ENCODE measurements around the gene ZFYVE28. TPM values are rescaled to one million over a fixed set of nuclear protein-coding genes. Genes with fewer than 3 reads are reported as not detected.

The ZFYVE28 gene
- total RNA-seq, 1 donor from 2014 or later = 5.9 TPM

GRCh38 chr4:2407991-2408342 is 10.5 kb downstream of the ZFYVE28 start:
- TF ChIP-seq CTCF (IDR thresholded peaks at IDR 0.05) = no peak
- ATAC-seq (ENCODE audit: low read depth) = no peak
- no peak for DNase-seq
- H3K9me3 Mint-ChIP-seq = no peaks in the 10 kb centered on the region
- no peaks in the 10 kb centered on the region for H3K36me3 Mint-ChIP-seq (ENCODE audit: low read depth)
- intact Hi-C loops (cut with micrococcal nuclease) = no loop called here
- peaks cover 12% of the 10 kb centered on the region for H3K4me1 Mint-ChIP-seq
- no peak overlapping the region for H3K4me3 Mint-ChIP-seq
- ChIA-PET CTCF (no interaction called here), POLR2A (no interaction called here)
- no peak overlapping the region for H3K27ac Mint-ChIP-seq
- H3K27me3 Mint-ChIP-seq = peaks cover 10% of the 10 kb centered on the region

GRCh38 chr4:2406920-2407319 is 11.5 kb downstream of the ZFYVE28 start:
- ATAC-seq (ENCODE audit: low read depth) = no peak
- Mint-ChIP-seq H3K4me3 (no peak overlapping the region), H3K27ac (no peak overlapping the region), H3K36me3 (ENCODE audit: low read depth) (no peaks in the 10 kb centered on the region), H3K4me1 (peaks cover 8% of the 10 kb centered on the region), H3K27me3 (peaks cover 13% of the 10 kb centered on the region), H3K9me3 (no peaks in the 10 kb centered on the region)
- CTCF ChIA-PET = no interaction called here
- POLR2A ChIA-PET = no interaction called here
- TF ChIP-seq CTCF (IDR thresholded peaks at IDR 0.05) = no peak
- intact Hi-C loops (cut with micrococcal nuclease) = no loop called here
- DNase-seq = no peak

- CTCF ChIA-PET = no interaction called here
- ATAC-seq (ENCODE audit: low read depth) = no peak
These were observed 12.0 kb downstream of the ZFYVE28 start for GRCh38 chr4:2406406-2406805.

GRCh38 chr4:2402941-2403340 is 15.5 kb downstream of the ZFYVE28 start:
- DNase-seq (no peak), ATAC-seq (ENCODE audit: low read depth) (no peak)
- Mint-ChIP-seq H3K4me3 (no peak overlapping the region), H3K36me3 (ENCODE audit: low read depth) (no peaks in the 10 kb centered on the region), H3K27ac (no peak overlapping the region), H3K4me1 (peaks cover 10% of the 10 kb centered on the region), H3K9me3 (no peaks in the 10 kb centered on the region), H3K27me3 (peaks cover 23% of the 10 kb centered on the region)
- no peak for TF ChIP-seq CTCF (IDR thresholded peaks at IDR 0.05)
- CTCF ChIA-PET = interaction anchor here (0.9 to 1.0 kb wide), 2 partner anchors 9 to 183 kb away, joined by 3 to 4 read pairs; no protein-coding TSS in a partner anchor
- intact Hi-C loops (cut with micrococcal nuclease) = no loop called here
- POLR2A ChIA-PET = interaction anchor here (0.5 kb wide), 1 partner anchor 464 kb away, joined by 3 read pairs; no protein-coding TSS in a partner anchor

More at GRCh38 chr4:2406406-2406805, 12.0 kb downstream of the ZFYVE28 start:
- peaks cover 10% of the 10 kb centered on the region for H3K4me1 Mint-ChIP-seq
- POLR2A ChIA-PET = no interaction called here
- peaks cover 13% of the 10 kb centered on the region for H3K27me3 Mint-ChIP-seq
- H3K9me3 Mint-ChIP-seq = no peaks in the 10 kb centered on the region
- TF ChIP-seq CTCF (IDR thresholded peaks at IDR 0.05) = no peak
- intact Hi-C loops (cut with micrococcal nuclease) = no loop called here
- H3K36me3 Mint-ChIP-seq (ENCODE audit: low read depth) = no peaks in the 10 kb centered on the region
- no peak overlapping the region for H3K4me3 Mint-ChIP-seq
- DNase-seq = no peak
- no peak overlapping the region for H3K27ac Mint-ChIP-seq

- TF ChIP-seq CTCF (IDR thresholded peaks at IDR 0.05) = no peak
- ChIA-PET CTCF (interaction anchor here (0.9 to 1.0 kb wide), 2 partner anchors 8 to 182 kb away, joined by 3 to 4 read pairs; no protein-coding TSS in a partner anchor), POLR2A (interaction anchor here (0.5 to 0.9 kb wide), 2 partner anchors 17 to 464 kb away, joined by 3 read pairs; partner anchors contain the start of gene CFAP99)
- peak overlapping the region; percentile 62 for H3K4me3 Mint-ChIP-seq
- no peaks in the 10 kb centered on the region for H3K9me3 Mint-ChIP-seq
- no peak for DNase-seq
- no peak overlapping the region for H3K27ac Mint-ChIP-seq
- peak; percentile 52 for ATAC-seq (ENCODE audit: low read depth)
- H3K36me3 Mint-ChIP-seq (ENCODE audit: low read depth) = no peaks in the 10 kb centered on the region
- H3K4me1 Mint-ChIP-seq = peaks cover 10% of the 10 kb centered on the region
- intact Hi-C loops (cut with micrococcal nuclease) = no loop called here
- peaks cover 28% of the 10 kb centered on the region for H3K27me3 Mint-ChIP-seq
These were observed 16.2 kb downstream of the ZFYVE28 start for GRCh38 chr4:2402048-2402842.

Measured in activated B cell treated with CpG ODN at 0.5 μM for 24 hours (primary cell).